Lower leg skin (tissue), 4 donors: ENCODE results near the gene LRP6. TPM values are rescaled to one million over a fixed set of nuclear protein-coding genes. Genes with fewer than 3 reads are reported as not detected.
"Not testable (repeated sequence)": the region's sequence is repeated elsewhere in the genome, so short reads cannot be mapped to it uniquely, and the experiment has no call there.

ENCODE experiments used
- DNase-seq, 2 donors: peaks; one replicate each; pipeline ENCODE4 v3.0.0-alpha.2; 2019; ENCODE audit warnings: low spot score in 2 of 2
- H3K4me3 ChIP-seq: fragments of 200-600 bp; sonication (generic); 2 replicates; pipeline ENCODE4 v1.5.1; 2017; ENCODE audit warnings: mild to moderate bottlenecking, low read depth; ENCODE audit not compliant: poor library complexity, severe bottlenecking
- POLR2A ChIP-seq, 2 donors: fragments of 450-650 bp; IDR thresholded peaks; one replicate each; pipeline ENCODE4 v1.6.1; 2016 to 2017; ENCODE audit warnings: antibody characterized with exemption in 2 of 2, mild to moderate bottlenecking in 1 of 2, moderate library complexity in 1 of 2
- WGBS, 2 donors: methylation state at CpG; one replicate each; pipeline ENCODE4 v1.1.5; 2018; 5-methylcytosine and 5-hydroxymethylcytosine counted together
- intact Hi-C: fragments of 100-400 bp; cut with DNase I; formaldehyde crosslinking; loops from one replicate; pipeline ENCODE4 v1.15.0; 2023; ENCODE audit warnings: low total_unique reads
- total RNA-seq, 4 donors: library from RNA; depleted of rRNA; stranded (reverse); fragments of >200 nt; gene quantifications; one replicate each; pipeline ENCODE4 v1.1.0, GENCODE V29; 2016
- TF ChIP-seq, protein P1 (sequence below), 3 donors: fragments of 450-650 bp; IDR thresholded peaks; one replicate each; pipeline ENCODE4 v1.5.1; 2016; ENCODE audit warnings: antibody characterized with exemption in 3 of 3, mild to moderate bottlenecking in 3 of 3, moderate library complexity in 2 of 3

Gene LRP6
- 10 to 100 TPM; 19.6 to 37.3 (median 26.1) TPM for total RNA-seq

DNA sequence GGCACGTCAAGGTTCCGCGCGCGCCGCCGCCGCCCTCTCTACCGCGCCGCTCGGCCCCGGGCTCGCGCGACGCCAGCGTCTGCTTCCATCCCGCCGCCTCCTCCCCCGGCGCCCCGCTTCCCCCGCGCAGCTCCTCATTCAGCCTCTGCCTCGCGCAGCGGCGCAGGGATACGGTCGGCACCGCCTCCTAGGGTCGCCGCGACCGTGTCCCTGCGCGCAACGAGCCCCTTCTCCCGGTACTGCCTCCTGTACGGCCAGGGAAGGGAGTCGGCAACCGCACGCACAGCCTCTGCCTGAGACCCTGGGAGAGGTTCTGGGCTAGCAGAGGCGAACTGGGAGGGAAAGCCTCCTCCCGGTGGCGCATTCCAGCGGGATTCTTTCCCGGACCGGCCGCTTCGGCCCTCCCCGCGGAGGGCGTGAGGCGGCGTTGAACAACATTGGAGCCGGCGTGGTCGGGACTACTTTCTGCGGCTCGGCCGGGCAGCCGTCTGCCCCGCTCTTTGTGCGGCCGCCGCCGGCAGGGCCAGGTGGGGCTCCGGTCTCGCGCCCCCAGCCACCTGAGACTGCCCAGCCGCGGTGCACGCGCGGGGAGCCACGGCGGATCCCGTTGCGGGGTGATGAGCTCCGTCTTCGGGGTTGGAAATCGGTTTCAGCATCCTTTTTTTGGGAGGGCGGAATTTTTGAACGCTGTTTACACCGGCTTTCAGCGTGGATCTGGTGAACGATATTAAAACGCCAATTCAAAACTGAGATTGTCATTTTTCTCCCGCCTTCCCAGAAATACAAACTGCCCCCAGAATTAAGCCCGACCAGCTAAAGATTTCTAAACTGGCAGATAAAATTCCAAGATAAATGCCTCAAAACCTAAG, at the start of gene LRP6:
Gene LRP6 (minus strand): TSS at position 172 of the 869 bp plus-strand sequence. CDS start 309 bp downstream, outside the sequence.
- intact Hi-C loops = no loop called here
- TF ChIP-seq, protein P1, sequence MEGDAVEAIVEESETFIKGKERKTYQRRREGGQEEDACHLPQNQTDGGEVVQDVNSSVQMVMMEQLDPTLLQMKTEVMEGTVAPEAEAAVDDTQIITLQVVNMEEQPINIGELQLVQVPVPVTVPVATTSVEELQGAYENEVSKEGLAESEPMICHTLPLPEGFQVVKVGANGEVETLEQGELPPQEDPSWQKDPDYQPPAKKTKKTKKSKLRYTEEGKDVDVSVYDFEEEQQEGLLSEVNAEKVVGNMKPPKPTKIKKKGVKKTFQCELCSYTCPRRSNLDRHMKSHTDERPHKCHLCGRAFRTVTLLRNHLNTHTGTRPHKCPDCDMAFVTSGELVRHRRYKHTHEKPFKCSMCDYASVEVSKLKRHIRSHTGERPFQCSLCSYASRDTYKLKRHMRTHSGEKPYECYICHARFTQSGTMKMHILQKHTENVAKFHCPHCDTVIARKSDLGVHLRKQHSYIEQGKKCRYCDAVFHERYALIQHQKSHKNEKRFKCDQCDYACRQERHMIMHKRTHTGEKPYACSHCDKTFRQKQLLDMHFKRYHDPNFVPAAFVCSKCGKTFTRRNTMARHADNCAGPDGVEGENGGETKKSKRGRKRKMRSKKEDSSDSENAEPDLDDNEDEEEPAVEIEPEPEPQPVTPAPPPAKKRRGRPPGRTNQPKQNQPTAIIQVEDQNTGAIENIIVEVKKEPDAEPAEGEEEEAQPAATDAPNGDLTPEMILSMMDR (IDR thresholded peaks at IDR 0.05) = peak in 1 of 3 donors; percentile 90
- TF ChIP-seq POLR2A (IDR thresholded peaks at IDR 0.05) = no peak
- DNase-seq = peak; percentile 70 to 96
- peak within 1 kb of the TSS; percentile 75 for H3K4me3 ChIP-seq
- WGBS, 2 donors = 1% methylated on average over 27 to 69 of the region's 92 CpGs

DNA sequence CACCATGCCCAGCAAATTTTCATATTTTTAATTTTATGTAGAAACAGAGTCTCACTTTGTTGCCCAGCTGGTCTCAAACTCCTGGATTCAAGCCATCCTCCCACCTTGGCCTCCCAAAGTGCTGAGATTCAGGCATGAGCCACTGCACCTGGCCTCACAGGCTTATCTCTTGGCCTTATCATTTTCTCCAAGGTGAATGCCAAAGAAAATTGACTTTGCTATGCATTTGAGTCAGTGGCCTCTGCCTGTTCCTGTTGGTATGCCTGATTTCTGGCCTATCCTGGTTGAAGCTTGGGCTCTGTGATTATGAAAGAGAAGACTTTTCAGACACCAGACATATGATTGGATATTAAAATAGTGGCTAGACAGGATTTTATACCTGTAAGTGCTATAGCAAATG, 49.0 kb upstream of the LRP6 start:
- TF ChIP-seq, protein P1 (IDR thresholded peaks at IDR 0.05) = no peak
- no peak for TF ChIP-seq POLR2A (IDR thresholded peaks at IDR 0.05)
- H3K4me3 ChIP-seq = no peak overlapping the region
- DNase-seq = no peak
- intact Hi-C loops = no loop called here

GRCh38 chr12:12310695-12311094, 43.9 kb upstream of the LRP6 start:
- intact Hi-C loops, H3K4me3 ChIP-seq, DNase-seq: not testable (repeated sequence)
- 84 to 90% methylated on average over 10 of the region's 10 CpGs for WGBS, 2 donors

DNA sequence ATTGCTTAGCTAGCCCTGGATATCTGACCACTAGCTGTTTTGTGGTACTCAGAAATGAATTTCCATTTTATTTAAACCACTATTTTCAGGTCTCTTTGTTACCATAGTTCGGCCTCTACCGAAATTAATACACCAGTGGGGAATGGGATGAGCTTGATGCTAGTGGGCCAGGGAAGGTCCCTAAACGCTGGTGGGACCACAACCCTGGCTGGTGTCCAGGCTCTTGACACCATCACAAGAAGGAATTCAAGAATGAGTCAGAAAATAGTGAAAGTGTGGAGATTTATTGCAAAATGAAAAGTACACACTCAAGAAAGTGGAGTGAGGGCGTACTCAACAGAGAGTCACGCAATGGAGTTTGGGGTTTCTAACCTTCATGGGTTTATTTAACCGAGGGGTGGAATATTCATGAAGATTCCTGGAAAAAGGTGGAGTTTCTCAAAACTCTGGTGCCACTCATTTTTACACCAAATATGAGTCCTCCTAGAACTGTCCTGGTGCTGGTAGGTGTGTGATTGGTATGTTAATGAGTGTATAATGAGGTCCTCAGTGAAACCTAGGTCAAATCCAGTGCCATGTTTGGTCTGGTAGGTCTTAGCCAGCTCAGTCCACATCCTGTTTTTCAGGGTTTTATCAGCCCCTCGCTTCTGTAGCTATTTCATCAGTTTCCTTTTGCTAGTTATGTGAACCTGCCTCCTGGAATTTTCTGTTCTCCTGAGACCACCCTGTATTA, 38.9 kb upstream of the LRP6 start:
- WGBS, 2 donors = 85 to 86% methylated on average over 7 of the region's 7 CpGs

GRCh38 chr12:12302976-12303375, 36.1 kb upstream of the LRP6 start:
- TF ChIP-seq, protein P1 (IDR thresholded peaks at IDR 0.05) = no peak
- no peak for TF ChIP-seq POLR2A (IDR thresholded peaks at IDR 0.05)
- no peak overlapping the region for H3K4me3 ChIP-seq
- no peak for DNase-seq
- intact Hi-C loops = no loop called here
- WGBS, 2 donors = 92 to 96% methylated on average over 2 of the region's 2 CpGs

More for the DNA sequence above, 38.9 kb upstream of the LRP6 start:
- TF ChIP-seq, protein P1 (IDR thresholded peaks at IDR 0.05) = no peak
- TF ChIP-seq POLR2A (IDR thresholded peaks at IDR 0.05) = no peak
- DNase-seq = no peak
- no peak overlapping the region for H3K4me3 ChIP-seq
- intact Hi-C loops = no loop called here

DNA sequence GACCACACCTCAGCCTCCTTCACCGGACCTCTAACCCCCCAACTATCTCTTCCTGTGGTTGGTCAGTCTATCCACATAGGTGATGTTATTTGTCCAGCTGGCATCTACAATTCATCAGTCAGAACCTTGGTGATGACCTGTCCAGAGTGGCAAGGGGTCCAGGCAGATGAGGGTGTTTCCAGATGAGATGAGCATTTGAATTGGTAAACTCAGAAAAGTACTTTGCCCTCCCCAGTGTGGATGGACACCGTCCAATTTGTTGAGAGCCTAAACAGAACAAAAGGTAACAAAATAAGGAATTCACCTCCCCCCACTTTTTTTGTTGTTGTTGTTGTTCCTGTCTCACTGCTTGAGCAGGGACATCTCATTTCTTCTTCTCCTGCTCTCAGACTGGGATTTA, 34.3 kb upstream of the LRP6 start:
- no peak overlapping the region for H3K4me3 ChIP-seq
- no peak for DNase-seq
- 91 to 92% methylated on average over 2 of the region's 2 CpGs for WGBS, 2 donors
- no peak for TF ChIP-seq POLR2A (IDR thresholded peaks at IDR 0.05)
- TF ChIP-seq, protein P1 (IDR thresholded peaks at IDR 0.05) = no peak
- intact Hi-C loops = no loop called here
